ENCODE measurements around the gene SLC9A6. TPM values are rescaled to one million over a fixed set of nuclear protein-coding genes. Genes with fewer than 3 reads are reported as not detected.

SLC9A6 gene
- total RNA-seq, 2 donors from 2014 or later = 16.3 to 25.8 TPM

DNA sequence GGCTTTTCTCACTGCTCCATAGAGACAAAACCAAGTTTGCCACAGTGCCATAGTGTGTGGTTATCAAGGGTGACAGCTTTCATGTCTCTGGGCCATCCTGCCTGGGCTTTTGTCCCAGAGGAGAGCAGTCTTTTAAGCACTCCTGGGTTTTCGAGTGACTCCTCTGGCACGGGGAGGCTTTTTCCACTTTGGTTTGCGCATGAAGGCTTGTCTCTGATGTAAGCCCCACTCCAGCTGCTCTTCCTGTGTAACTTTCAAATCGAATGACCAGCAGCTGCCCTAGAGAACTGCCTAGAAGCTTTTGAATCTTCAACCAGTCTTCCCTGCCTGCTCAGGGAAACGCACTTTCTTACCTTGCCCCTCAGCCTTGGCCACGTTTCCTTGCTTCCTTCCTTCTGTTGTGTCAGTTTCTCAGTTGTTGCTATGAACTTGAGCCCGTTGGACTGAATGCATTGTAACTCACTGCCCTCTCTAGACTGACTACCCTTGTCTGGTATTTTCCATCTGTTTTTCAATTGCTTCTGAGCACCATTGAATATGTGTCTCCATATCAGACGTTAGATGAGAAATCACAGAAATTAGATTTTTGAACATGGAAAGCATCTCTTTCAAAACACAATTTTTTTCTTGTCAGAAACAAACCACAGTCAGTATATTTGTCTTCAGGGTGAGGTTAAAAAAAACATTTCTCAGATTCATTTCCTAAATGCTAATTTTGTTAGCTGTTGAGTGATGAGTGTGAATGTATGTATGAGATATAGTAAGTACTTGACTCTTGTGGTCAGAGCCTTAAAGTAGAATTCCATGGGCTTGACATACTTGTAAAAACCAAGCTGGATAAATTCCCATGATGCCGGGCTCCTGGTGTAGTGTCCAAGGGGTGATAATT is 45.3 kb downstream of the SLC9A6 start:
- H3K4me1 ChIP-seq = peaks cover 0 to 19% of the 10 kb centered on the region in 2 donors

DNA sequence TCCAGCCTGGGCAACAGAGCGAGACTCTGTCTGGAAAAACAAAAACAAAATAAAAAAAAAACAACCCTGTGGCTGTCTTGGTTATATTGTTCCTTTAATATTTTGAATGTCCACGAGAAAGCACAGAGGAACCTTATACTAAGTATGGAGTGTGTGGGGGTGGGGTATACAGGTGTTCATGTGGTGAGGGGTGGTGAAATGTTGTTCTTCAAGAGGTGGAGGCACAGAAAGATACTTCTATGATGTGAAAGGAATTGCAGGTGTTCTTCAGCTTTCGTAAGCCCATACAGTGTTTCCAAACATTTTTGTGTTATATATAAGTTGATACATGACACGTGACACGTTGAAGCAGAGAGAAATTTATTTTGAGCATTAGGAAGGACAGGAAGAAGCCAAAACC is 46.4 kb downstream of the SLC9A6 start:
- TF ChIP-seq, protein P1, sequence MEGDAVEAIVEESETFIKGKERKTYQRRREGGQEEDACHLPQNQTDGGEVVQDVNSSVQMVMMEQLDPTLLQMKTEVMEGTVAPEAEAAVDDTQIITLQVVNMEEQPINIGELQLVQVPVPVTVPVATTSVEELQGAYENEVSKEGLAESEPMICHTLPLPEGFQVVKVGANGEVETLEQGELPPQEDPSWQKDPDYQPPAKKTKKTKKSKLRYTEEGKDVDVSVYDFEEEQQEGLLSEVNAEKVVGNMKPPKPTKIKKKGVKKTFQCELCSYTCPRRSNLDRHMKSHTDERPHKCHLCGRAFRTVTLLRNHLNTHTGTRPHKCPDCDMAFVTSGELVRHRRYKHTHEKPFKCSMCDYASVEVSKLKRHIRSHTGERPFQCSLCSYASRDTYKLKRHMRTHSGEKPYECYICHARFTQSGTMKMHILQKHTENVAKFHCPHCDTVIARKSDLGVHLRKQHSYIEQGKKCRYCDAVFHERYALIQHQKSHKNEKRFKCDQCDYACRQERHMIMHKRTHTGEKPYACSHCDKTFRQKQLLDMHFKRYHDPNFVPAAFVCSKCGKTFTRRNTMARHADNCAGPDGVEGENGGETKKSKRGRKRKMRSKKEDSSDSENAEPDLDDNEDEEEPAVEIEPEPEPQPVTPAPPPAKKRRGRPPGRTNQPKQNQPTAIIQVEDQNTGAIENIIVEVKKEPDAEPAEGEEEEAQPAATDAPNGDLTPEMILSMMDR (IDR thresholded peaks at IDR 0.05) = no peak
- H3K36me3 ChIP-seq = no peaks in the 10 kb centered on the region
- no peaks in the 10 kb centered on the region for H3K9me3 ChIP-seq
- peak overlapping the region; percentile 73 to 90 for H3K27ac ChIP-seq
- no peak for DNase-seq (ENCODE audit: low spot score)
- H3K4me1 ChIP-seq = peaks cover 0 to 19% of the 10 kb centered on the region in 2 donors
- H3K27me3 ChIP-seq = no peaks in the 10 kb centered on the region
- no peak overlapping the region for H3K4me3 ChIP-seq

More for the DNA sequence above, 45.3 kb downstream of the SLC9A6 start:
- no peaks in the 10 kb centered on the region for H3K9me3 ChIP-seq
- no peak overlapping the region for H3K4me3 ChIP-seq
- TF ChIP-seq, protein P1 (IDR thresholded peaks at IDR 0.05) = no peak
- H3K36me3 ChIP-seq = no peaks in the 10 kb centered on the region
- H3K27me3 ChIP-seq = no peaks in the 10 kb centered on the region
- DNase-seq (ENCODE audit: low spot score) = peak; percentile 85
- peak overlapping the region; percentile 73 to 90 for H3K27ac ChIP-seq

DNA sequence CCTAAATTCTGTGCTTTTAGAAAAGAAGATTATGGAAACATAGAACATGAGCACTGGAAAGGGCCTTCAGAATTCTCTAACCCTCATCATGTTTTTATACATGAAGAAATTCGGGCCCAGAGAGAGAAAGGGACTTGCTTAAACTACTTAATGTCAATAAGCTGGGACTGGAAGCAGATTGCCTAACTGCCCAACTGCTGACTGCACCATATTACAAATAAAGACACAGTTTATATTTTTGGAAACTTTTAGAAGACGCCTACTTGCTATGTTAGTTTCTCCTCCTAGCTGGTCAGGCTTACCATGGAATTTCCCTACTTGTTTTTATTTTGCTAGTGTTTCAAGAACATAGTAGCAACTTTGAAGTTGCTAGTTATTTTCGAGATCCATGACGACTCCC is 47.1 kb downstream of the SLC9A6 start:
- H3K36me3 ChIP-seq = no peaks in the 10 kb centered on the region
- peak overlapping the region; percentile 73 to 90 for H3K27ac ChIP-seq
- peaks cover 0 to 19% of the 10 kb centered on the region in 2 donors for H3K4me1 ChIP-seq
- DNase-seq (ENCODE audit: low spot score) = no peak
- no peaks in the 10 kb centered on the region for H3K9me3 ChIP-seq
- no peak overlapping the region for H3K4me3 ChIP-seq
- H3K27me3 ChIP-seq = no peaks in the 10 kb centered on the region
- TF ChIP-seq, protein P1 (IDR thresholded peaks at IDR 0.05) = no peak

DNA sequence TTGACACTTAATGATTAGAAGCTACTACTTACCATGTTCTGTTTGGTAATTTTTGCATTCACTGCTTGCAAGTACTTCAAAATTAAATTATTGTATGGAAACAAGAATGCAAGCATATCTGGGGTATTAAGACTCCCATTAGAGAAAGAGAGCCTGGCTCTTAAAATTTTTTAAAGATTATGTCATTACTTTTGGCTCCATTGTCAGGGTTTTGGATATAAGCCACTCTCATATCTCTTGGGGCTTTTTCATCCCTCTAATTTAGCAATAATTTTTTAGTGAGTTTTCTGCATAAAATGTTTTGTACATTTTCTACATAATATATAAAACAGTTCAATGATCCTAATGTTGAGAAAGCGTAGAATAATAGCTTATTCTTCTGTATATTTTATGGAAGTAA is 49.4 kb downstream of the SLC9A6 start:
- TF ChIP-seq, protein P1 (IDR thresholded peaks at IDR 0.05) = no peak
- H3K27ac ChIP-seq = peak overlapping the region; percentile 23 to 57
- H3K27me3 ChIP-seq = no peaks in the 10 kb centered on the region
- peaks cover 0 to 16% of the 10 kb centered on the region in 2 donors for H3K4me1 ChIP-seq
- no peaks in the 10 kb centered on the region for H3K9me3 ChIP-seq
- H3K4me3 ChIP-seq = no peak overlapping the region
- no peak for DNase-seq (ENCODE audit: low spot score)
- H3K36me3 ChIP-seq = no peaks in the 10 kb centered on the region

DNA sequence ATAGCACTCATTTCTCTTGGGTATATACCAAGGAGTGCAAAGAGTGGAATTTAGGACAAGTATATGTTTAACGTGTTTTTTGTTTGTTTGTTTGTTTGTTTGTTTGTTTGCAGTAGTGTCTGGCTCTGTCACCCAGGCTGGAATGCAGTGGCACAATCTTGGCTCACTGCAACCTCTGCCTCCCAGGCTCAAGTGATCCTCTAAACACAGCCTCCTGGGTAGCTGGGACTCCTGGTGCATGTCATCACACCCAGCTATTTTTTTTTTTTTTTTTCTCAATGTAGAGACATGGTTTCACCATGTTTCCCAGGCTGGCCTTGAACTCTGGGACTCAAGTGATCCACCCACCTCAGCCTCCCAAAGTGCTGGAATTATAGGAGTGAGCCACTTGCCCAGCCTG is 50.4 kb downstream of the SLC9A6 start:
- H3K27ac ChIP-seq = no peak overlapping the region
- H3K27me3 ChIP-seq = no peaks in the 10 kb centered on the region
- H3K4me3 ChIP-seq = no peak overlapping the region
- H3K36me3 ChIP-seq = no peaks in the 10 kb centered on the region
- TF ChIP-seq, protein P1 (IDR thresholded peaks at IDR 0.05) = no peak
- H3K4me1 ChIP-seq = peaks cover 0 to 11% of the 10 kb centered on the region in 2 donors
- no peak for DNase-seq (ENCODE audit: low spot score)
- H3K9me3 ChIP-seq = no peaks in the 10 kb centered on the region

Data from right atrium auricular region (tissue), 2 donors.